Measurements from ENCODE around the gene C11orf16.
"Not testable (repeated sequence)": the region's sequence is repeated elsewhere in the genome, so short reads cannot be mapped to it uniquely, and the experiment has no call there.

The C11orf16 gene

GRCh38 chr11:8932564-8933180 lies at the start of gene C11orf16:
TSS of gene C11orf16 (minus strand) at chr11:8932947. CDS start at chr11:8932308, 639 bp downstream.
- H3K4me3 ChIP-seq (ENCODE audit: low read length): no peak within 1 kb of the TSS
- H3K36me3 ChIP-seq (replicated peaks; ENCODE audit: insufficient read depth, low read length): no peaks in the 10 kb centered on the region
- H3F3A ChIP-seq (ENCODE audit: insufficient read depth, low read length): no peaks in the 10 kb centered on the region
- no peaks in the 10 kb centered on the region for H3K9me2 ChIP-seq (replicated peaks; ENCODE audit: insufficient read depth, low read length)
- H3K4me1 ChIP-seq (ENCODE audit: low read length): no peaks in the 10 kb centered on the region
- H4K20me1 ChIP-seq (ENCODE audit: insufficient read depth, low read length): no peaks in the 10 kb centered on the region
- no peak for DNase-seq
- H3K27ac ChIP-seq (ENCODE audit: low read length): no peak within 1 kb of the TSS
- H3K4me2 ChIP-seq (ENCODE audit: low read depth, low read length): no peak within 1 kb of the TSS
- H3K9ac ChIP-seq (ENCODE audit: low read length): no peak within 1 kb of the TSS
- no peak for TF ChIP-seq EZH2 (optimal IDR thresholded peaks at IDR 0.05; ENCODE audit: low read depth, low read length)
- TF ChIP-seq EZH2phosphoT487 (IDR thresholded peaks at IDR 0.05; ENCODE audit: low read length): no peak
- TF ChIP-seq CTCF (IDR thresholded peaks at IDR 0.05; ENCODE audit: low read length): no peak
- H3K27me3 ChIP-seq (replicated peaks; ENCODE audit: insufficient read depth, low read length): no peaks in the 10 kb centered on the region
- no peaks in the 10 kb centered on the region for H3K9me3 ChIP-seq (replicated peaks; ENCODE audit: insufficient read depth, low read length)
- no peaks in the 10 kb centered on the region for H3K79me2 ChIP-seq (ENCODE audit: low read length)
- no peak within 1 kb of the TSS for H2AFZ ChIP-seq (ENCODE audit: low read length)

- no peak for DNase-seq
- H2AFZ ChIP-seq (ENCODE audit: low read length): no peak overlapping the region
- no peaks in the 10 kb centered on the region for H3K36me3 ChIP-seq (replicated peaks; ENCODE audit: insufficient read depth, low read length)
- H4K20me1 ChIP-seq (ENCODE audit: insufficient read depth, low read length): no peaks in the 10 kb centered on the region
- TF ChIP-seq CTCF (IDR thresholded peaks at IDR 0.05; ENCODE audit: low read length) (no peak), EZH2phosphoT487 (IDR thresholded peaks at IDR 0.05; ENCODE audit: low read length) (no peak), EZH2 (optimal IDR thresholded peaks at IDR 0.05; ENCODE audit: low read depth, low read length) (no peak)
- no peak overlapping the region for H3K9ac ChIP-seq (ENCODE audit: low read length)
- no peaks in the 10 kb centered on the region for H3K9me2 ChIP-seq (replicated peaks; ENCODE audit: insufficient read depth, low read length)
- no peaks in the 10 kb centered on the region for H3K27me3 ChIP-seq (replicated peaks; ENCODE audit: insufficient read depth, low read length)
- no peaks in the 10 kb centered on the region for H3K9me3 ChIP-seq (replicated peaks; ENCODE audit: insufficient read depth, low read length)
- no peaks in the 10 kb centered on the region for H3F3A ChIP-seq (ENCODE audit: insufficient read depth, low read length)
- H3K27ac ChIP-seq (ENCODE audit: low read length): no peak overlapping the region
- no peak overlapping the region for H3K4me3 ChIP-seq (ENCODE audit: low read length)
- no peak overlapping the region for H3K4me2 ChIP-seq (ENCODE audit: low read depth, low read length)
- H3K4me1 ChIP-seq (ENCODE audit: low read length): no peaks in the 10 kb centered on the region
- H3K79me2 ChIP-seq (ENCODE audit: low read length): no peaks in the 10 kb centered on the region
These were observed 47.7 kb upstream of the C11orf16 start for GRCh38 chr11:8980485-8980884.

GRCh38 chr11:8979365-8979764 lies 46.6 kb upstream of the C11orf16 start:
- H3F3A ChIP-seq (ENCODE audit: insufficient read depth, low read length); H3K27ac ChIP-seq (ENCODE audit: low read length); H4K20me1 ChIP-seq (ENCODE audit: insufficient read depth, low read length); H3K9ac ChIP-seq (ENCODE audit: low read length); H3K4me3 ChIP-seq (ENCODE audit: low read length); H2AFZ ChIP-seq (ENCODE audit: low read length); H3K79me2 ChIP-seq (ENCODE audit: low read length); H3K4me1 ChIP-seq (ENCODE audit: low read length); H3K9me2 ChIP-seq (replicated peaks; ENCODE audit: insufficient read depth, low read length); H3K27me3 ChIP-seq (replicated peaks; ENCODE audit: insufficient read depth, low read length); H3K36me3 ChIP-seq (replicated peaks; ENCODE audit: insufficient read depth, low read length); H3K9me3 ChIP-seq (replicated peaks; ENCODE audit: insufficient read depth, low read length); H3K4me2 ChIP-seq (ENCODE audit: low read depth, low read length); DNase-seq: not testable (repeated sequence)

- TF ChIP-seq EZH2phosphoT487 (IDR thresholded peaks at IDR 0.05; ENCODE audit: low read length) (no peak), EZH2 (optimal IDR thresholded peaks at IDR 0.05; ENCODE audit: low read depth, low read length) (no peak), CTCF (IDR thresholded peaks at IDR 0.05; ENCODE audit: low read length) (no peak)
- Histone ChIP-seq H3K4me1 (ENCODE audit: low read length) (no peaks in the 10 kb centered on the region), H3K9me3 (replicated peaks; ENCODE audit: insufficient read depth, low read length) (no peaks in the 10 kb centered on the region), H4K20me1 (ENCODE audit: insufficient read depth, low read length) (no peaks in the 10 kb centered on the region), H3K9ac (ENCODE audit: low read length) (no peak overlapping the region), H3F3A (ENCODE audit: insufficient read depth, low read length) (no peaks in the 10 kb centered on the region), H2AFZ (ENCODE audit: low read length) (no peak overlapping the region), H3K27ac (ENCODE audit: low read length) (no peak overlapping the region), H3K27me3 (replicated peaks; ENCODE audit: insufficient read depth, low read length) (no peaks in the 10 kb centered on the region), H3K4me2 (ENCODE audit: low read depth, low read length) (no peak overlapping the region), H3K9me2 (replicated peaks; ENCODE audit: insufficient read depth, low read length) (no peaks in the 10 kb centered on the region), H3K79me2 (ENCODE audit: low read length) (no peaks in the 10 kb centered on the region), H3K36me3 (replicated peaks; ENCODE audit: insufficient read depth, low read length) (no peaks in the 10 kb centered on the region), H3K4me3 (ENCODE audit: low read length) (no peak overlapping the region)
- DNase-seq: no peak
These were observed 40.4 kb upstream of the C11orf16 start for GRCh38 chr11:8973121-8973520.
